Activated T-cell treated with anti-CD3 and anti-CD28 coated beads for 24 hours (primary cell): ENCODE results near the gene C11orf42.

Source experiments
- DNase-seq: peaks from one replicate; pipeline ENCODE4 v3.0.0-alpha.2; 2020; ENCODE audit warnings: low read depth

Gene C11orf42, protein sequence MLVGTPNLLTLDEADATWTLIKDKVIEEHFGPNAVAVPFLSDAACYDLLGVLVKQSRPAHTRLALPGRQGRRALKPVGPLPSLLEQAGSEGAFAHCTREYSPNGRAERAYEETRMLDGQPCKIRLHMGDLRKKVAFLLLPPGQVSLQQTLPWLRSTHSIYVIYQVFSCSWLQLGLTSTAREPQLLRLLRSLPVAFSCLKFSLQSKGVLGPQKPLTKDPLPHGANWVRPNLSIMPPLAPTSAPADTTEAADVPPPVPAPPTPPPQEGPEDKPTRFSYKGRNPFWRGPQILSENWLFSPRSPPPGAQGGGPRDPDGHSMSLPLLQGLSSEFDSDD

GRCh38 chr11:6205366-6205765, at the start of gene C11orf42:
Gene C11orf42 (plus strand): TSS chr11:6205557. CDS start chr11:6205616, 59 bp downstream.
- DNase-seq: no peak

DNA sequence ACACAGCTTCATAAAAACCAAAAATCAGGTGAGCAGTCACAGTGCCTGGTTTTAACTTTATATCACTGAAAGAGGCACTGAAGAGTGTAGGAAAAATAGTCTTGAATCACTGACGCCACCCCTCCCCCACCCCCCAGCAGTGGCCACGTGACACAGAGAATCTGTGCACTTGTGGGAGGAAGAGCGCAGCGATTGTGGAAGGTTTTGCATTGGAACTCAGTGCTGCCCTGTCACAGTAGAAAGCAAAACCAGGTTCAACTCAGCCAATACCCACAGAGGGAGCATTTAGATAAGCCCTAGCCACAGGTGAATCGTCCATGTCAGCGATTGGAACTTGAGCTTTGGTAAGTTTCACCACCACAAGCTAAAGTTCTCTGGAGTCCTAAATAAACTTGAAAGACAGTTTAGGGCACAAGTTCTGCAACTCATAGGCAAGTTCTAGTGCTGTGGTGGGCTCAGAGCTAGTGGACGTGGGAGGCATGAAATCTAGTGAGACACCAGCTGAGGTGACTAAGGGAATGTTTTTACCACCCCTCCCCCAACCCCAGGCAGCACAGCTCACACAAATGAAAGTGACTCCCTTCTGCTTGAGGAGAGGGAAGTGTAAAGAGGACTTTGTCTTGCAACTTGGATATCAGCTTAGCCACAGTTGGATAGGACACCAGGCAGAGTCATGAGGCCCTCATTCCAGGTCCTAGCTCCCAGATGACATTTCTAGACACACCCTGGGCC, 48.6 kb upstream of the C11orf42 start:
- no peak for DNase-seq

DNA sequence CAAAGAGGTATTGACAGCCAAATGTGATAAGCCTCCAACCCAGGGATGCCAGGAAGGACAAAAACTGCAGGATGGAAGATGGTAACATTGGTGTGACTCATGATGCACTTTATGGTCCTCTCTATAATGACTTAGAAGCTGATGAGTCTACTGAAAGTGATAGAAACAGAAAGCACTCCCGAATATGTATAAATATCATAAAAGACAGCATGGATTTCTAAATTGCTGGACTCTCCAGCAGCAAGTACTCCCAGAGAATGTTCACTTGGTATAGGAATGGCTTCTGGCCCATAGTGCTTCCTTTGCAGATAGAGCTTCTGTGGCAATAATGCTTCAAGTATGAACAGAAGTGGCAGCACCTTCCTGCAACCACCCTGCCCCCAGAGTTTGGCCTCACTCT, 35.1 kb upstream of the C11orf42 start, which contains the start of gene OR52B2:
Gene OR52B2, minus strand, starts transcription at position 101 of the 400 bp plus-strand sequence. Its CDS starts 0 bp downstream, at position 101.
- no peak for DNase-seq

DNA sequence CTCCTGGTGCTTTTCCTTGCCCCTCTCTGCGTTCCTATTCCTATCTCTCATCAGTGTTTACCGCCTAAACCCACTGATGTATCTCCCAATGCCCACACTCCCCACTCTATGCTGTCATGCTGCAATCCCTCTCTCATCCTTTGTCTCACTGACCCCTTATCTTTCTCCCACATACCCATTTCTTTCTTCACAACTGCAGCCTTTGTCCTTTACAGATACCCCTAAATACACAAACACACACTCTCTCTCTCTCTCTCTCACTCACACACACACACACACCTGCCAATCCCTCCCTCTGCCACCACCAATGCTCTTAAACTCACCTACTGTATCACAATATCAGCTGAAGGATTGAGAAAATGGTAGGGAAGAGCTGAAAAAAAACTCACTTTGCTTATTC, 29.9 kb upstream of the C11orf42 start:
- no peak for DNase-seq

GRCh38 chr11:6191742-6192141, 13.6 kb upstream of the C11orf42 start:
- no peak for DNase-seq

GRCh38 chr11:6194065-6194581, 11.2 kb upstream of the C11orf42 start:
- DNase-seq: no peak

DNA sequence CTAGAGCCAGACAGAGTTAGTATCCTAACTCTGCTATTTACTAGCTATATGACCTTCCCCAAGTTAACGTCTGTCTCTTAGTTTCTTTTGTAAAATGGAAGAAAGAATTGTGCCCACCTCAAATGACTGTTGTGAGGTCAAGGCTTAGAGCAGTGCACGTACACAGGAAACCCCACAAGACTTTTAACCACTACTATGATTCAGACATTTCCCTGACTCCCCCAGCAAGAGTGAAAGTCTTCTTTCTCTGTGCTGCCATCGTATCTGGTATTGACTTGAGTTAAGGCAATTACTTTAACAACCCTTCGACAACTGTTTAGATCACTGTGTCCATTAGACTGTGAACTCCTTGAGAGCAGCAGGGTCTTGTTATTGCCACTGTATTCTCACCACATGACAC, 9.0 kb upstream of the C11orf42 start:
- no peak for DNase-seq

- no peak for DNase-seq
Measured at GRCh38 chr11:6197466-6198200, 7.7 kb upstream of the C11orf42 start.

- DNase-seq: no peak
Measured at GRCh38 chr11:6199174-6199810, 6.1 kb upstream of the C11orf42 start, which contains the start of gene OR52W1. Gene OR52W1 (plus strand): TSS chr11:6199224. CDS start chr11:6199224, 0 bp downstream.

GRCh38 chr11:6200975-6201374, 4.4 kb upstream of the C11orf42 start:
- DNase-seq: no peak

- DNase-seq: no peak
Measured at GRCh38 chr11:6201481-6201880, 3.9 kb upstream of the C11orf42 start.

DNA sequence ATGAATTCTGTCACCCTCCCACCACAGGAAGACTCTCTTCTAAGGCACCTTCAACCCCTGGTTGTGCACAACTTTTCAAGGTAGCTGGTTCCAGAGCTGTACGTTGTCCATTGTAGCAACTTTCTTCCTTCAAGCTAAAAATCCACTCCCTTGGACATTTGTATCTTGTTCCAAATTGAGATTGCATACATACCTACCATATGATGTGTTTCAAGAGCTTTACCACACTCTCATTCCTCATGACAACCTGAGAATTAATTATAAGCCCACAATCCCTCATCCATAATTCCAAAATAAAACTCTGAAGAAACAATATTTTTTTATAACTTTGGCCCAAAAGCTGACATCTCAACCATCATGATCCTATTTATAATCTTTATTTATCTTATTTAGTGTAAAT, 3.3 kb upstream of the C11orf42 start:
- DNase-seq: no peak

DNA sequence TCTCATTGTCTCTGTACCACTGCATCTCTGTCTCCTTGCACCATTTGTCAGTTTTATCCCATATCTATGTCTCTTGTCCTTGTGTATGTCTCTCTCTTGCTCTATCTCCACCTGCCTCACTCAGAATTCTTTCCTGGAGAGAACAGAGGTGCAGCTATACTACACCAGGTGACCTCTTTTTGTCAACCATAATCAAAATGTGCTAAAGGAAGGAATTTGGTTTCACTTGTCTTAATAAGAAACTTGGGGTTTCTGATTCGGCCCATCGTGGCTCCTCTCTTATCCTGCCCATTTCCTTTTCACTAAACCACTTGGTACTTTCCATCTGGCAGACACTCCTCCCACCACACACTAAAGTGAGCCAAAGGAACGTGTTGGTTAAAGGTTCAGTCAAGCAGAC, 2.0 kb upstream of the C11orf42 start:
- DNase-seq: no peak

GRCh38 chr11:6204706-6205105, 651 bp upstream of the C11orf42 start:
- no peak for DNase-seq

DNA sequence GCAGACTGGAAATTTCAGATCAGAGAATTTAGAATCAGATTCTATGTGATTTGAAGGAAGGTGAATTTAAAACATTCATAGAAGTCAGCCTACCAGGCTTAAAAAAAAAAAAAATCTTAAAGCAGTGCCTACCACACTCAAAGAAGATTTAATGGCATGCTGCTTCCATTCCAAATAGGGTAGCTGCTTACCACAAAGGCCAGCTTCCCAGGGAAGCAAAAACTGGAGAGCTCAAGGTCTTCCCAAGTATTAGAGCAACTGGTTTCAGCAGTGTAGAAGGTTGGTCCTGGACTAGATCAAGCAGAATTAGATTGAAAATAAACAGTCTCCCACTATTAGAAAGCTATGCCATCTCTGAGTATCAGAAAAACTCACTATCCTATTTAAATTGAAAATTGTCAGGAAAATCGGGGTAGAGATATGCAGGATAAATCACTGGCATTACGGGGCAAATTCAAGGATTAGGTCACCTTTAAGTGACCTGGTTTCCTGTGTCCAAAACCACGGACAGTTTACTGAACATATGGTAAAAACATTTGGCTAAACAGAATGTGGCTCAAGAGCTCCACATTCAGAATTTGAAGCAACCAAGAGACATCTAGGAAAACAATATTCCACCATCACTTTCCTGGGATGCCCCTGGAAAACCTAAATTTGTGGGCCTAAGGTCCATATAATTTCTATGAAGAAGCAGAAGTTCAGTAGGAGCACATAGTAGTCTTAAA, 1.3 kb downstream of the C11orf42 start:
- DNase-seq: no peak

GRCh38 chr11:6209801-6210200, 4.4 kb downstream of the C11orf42 start:
- no peak for DNase-seq

DNA sequence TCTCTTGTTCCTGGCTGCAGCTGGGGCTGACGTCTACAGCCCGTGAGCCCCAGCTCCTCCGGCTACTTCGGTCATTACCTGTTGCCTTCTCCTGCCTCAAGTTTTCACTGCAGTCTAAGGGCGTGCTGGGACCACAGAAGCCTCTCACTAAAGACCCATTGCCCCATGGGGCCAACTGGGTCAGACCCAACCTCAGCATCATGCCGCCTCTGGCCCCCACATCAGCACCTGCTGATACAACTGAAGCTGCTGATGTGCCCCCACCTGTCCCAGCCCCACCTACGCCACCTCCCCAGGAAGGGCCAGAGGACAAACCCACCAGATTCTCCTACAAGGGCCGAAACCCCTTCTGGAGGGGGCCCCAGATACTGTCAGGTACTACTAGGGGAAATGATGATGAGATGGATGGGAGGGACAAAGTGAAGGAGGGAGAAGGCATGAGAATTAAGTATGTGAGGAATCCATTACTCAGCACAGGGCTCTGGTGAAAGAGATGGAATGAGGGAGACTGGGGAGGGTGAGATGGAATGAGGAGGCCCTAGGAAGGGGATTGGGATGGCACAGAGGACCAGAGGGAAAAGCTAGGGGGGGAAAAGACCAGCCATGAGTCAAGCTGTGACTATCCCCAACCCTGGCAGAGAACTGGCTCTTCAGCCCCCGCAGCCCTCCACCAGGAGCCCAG, 5.1 kb downstream of the C11orf42 start:
- DNase-seq: no peak

GRCh38 chr11:6214530-6214929, 9.2 kb downstream of the C11orf42 start:
- no peak for DNase-seq

DNA sequence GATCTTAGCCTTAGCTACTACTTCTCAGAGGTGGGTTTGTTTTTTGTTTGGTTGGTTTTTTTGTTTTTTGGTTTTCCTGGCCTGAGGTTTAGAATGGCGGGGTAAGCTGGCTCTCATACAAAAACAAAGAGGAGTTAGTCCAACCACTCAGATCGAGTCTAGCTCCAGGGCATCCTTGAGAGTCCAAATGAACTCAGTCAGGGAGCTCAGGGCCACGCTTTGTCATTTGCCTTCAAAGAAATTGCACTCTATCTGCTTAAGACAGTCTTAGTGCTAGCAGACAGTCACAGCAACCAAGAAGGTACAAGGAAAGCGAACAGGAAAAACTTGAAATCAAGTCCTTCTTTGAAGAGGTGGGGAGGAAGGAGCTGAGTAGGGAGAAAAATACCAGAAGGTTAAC, 11.1 kb downstream of the C11orf42 start:
- no peak for DNase-seq

- no peak for DNase-seq
Measured at GRCh38 chr11:6217722-6218121, 12.4 kb downstream of the C11orf42 start.

DNA sequence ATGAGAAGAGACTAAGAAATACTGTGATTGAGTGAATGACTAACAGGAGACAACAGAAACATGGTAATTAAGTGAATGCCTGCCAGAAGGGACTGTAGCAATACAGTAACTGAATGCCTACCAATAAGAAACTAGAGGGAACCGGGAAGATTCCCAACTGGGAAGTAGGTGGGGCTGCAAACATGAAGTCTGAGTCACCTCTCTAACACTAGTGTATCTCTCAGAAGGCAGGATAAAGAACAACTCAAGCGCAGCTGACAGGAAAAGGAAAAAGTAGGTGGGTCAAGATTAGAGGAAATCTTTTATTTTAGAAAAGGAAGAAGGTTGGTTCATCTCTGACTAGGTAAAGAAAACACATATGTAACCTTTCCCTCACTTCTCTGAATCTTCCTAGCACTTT, 14.0 kb downstream of the C11orf42 start:
- DNase-seq: no peak
